HG03108 (cell line): Measurements from ENCODE around the gene DLX4.

ENCODE experiments used
- ATAC-seq: cut with Tn5 transposase; IDR thresholded peaks from one replicate; pipeline ENCODE4 v1.9.1; 2021; ENCODE audit warnings: moderate library complexity; ENCODE audit not compliant: unreplicated experiment

DLX4 gene

GRCh38 chr17:49946964-49947584 is 21.9 kb upstream of the DLX4 start:
- no peak for ATAC-seq

- ATAC-seq = no peak
Measured at GRCh38 chr17:49949634-49950033, 19.4 kb upstream of the DLX4 start.

GRCh38 chr17:49951362-49952082 is 17.5 kb upstream of the DLX4 start:
- ATAC-seq = no peak

GRCh38 chr17:49952209-49952911 is 16.6 kb upstream of the DLX4 start:
- no peak for ATAC-seq

GRCh38 chr17:49952912-49953497 is 16.0 kb upstream of the DLX4 start:
- no peak for ATAC-seq

- no peak for ATAC-seq
Measured at GRCh38 chr17:49955157-49955556, 13.8 kb upstream of the DLX4 start.

GRCh38 chr17:49956780-49957179 is 12.2 kb upstream of the DLX4 start:
- ATAC-seq = no peak

- ATAC-seq = no peak
Measured at GRCh38 chr17:49957350-49957749, 11.6 kb upstream of the DLX4 start.

GRCh38 chr17:49958723-49959122 is 10.3 kb upstream of the DLX4 start:
- no peak for ATAC-seq

- no peak for ATAC-seq
Measured at GRCh38 chr17:49959183-49959935, 9.6 kb upstream of the DLX4 start.

GRCh38 chr17:49962599-49963308 is 6.2 kb upstream of the DLX4 start:
- no peak for ATAC-seq

GRCh38 chr17:49963309-49963625 is 5.7 kb upstream of the DLX4 start:
- ATAC-seq = no peak

- ATAC-seq = no peak
Measured at GRCh38 chr17:49963626-49964302, 5.2 kb upstream of the DLX4 start.

- no peak for ATAC-seq
Measured at GRCh38 chr17:49964303-49964768, 4.7 kb upstream of the DLX4 start.

GRCh38 chr17:49964769-49965523 is 4.0 kb upstream of the DLX4 start:
- ATAC-seq = no peak

- no peak for ATAC-seq
Measured at GRCh38 chr17:49965524-49965909, 3.5 kb upstream of the DLX4 start.

GRCh38 chr17:49966767-49967166 is 2.2 kb upstream of the DLX4 start:
- ATAC-seq = no peak

GRCh38 chr17:49967205-49967604 is 1.8 kb upstream of the DLX4 start:
- no peak for ATAC-seq
